Left renal pelvis (tissue), 4 donors: ENCODE data around the gene KPNA1. TPM values are rescaled to one million over a fixed set of nuclear protein-coding genes. Genes with fewer than 3 reads are reported as not detected.
A peak's percentile ranks its signal among the peaks of the same experiment; 100 is the strongest.
"Not testable (repeated sequence)": the region's sequence is repeated elsewhere in the genome, so short reads cannot be mapped to it uniquely, and the experiment has no call there.

Experiments
- DNase-seq, 4 donors: peaks; one replicate each; pipeline ENCODE4 v3.0.0-alpha.2; 2013; ENCODE audit warnings: low read depth in 4 of 4, low spot score in 3 of 4
- polyA plus RNA-seq, 4 donors: library from polyadenylated mRNA; unstranded; fragments of 120-200 nt; gene quantifications; one replicate each; pipeline ENCODE4 v1.2.1, GENCODE V29; 2013; ENCODE audit not compliant: insufficient read length in 4 of 4

KPNA1 gene
- polyA plus RNA-seq, 4 donors: 38.6 to 54.6 (median 48.6) TPM

DNA sequence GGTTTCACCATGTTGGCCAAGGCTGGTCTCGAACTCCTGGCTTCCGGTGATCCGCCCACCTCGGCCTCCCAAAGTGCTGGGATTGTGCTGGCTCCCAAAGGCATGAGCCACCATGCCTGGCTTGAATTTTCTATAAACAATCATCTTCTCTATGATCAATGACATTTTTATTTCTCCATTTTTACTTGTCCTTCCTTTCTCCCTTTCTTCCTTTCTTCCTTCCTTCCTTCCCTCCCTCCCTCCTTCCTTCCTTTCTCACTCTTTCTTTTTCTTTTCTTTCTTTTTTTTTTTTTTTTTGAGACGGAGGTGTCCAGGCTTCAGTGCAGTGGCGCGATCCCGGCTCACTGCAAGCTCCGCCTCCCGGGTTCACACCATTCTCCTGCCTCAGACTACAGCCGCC is 8.6 kb upstream of the KPNA1 start:
- no peak for DNase-seq

DNA sequence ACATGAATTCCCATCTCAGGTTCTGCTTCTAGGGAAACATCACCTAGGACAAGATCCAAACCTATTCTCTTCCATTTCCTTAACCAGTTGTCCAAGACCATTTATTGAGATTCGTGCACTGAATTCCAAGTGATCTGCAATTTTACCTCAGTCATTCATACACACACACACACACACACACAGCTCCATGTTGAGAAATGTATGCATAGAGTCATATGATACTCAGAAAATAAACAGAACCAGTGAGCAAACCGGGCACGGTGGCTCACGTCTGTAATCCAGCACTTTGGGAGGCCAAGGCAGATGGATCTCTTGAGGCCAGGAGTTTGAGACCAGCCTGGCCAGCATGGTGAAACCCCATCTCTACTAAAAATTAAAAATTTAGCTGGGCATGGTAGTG is 6.1 kb upstream of the KPNA1 start:
- DNase-seq: no peak

DNA sequence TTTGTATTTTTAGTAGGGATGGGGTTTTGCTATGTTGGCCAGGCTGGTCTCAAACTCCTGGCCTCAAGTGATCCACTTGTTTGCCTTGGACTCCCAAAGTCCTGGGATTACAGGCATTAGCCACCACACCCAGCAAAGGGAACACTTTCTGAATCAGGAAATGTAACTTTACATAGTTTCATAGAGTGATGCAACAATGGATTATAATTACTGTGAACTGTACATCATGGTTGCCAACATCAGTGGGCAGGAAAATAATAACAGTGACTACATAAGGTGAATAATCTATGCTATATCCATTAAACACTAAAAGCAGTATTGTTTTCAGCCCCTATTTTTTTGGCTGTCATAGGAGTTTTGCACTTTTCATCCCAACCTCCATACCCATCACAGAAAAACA is 5.0 kb upstream of the KPNA1 start:
- no peak for DNase-seq

DNA sequence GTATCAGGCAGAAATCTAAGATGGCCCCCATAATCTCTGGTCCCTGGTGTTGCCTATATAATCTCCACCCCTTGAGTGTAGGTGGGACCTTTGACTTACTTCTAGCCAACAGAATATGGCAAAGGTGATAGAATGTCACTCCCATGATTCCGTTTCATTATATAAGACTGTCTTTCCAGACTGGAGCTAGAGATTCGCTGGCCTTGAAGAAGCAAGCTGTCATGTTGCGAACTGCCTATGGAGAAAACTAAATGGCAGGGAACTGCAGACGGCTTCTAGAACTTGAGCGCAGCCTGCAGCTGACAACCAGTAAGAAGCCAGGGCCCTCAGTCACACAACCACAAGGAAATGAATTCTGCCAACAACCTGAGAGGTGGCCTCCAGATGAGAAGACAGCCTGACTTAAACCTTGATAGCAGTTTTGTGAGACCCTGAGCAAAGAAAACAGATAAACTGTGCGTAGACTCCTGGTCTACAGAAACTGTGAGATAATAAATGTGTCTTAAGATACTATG is 2.2 kb upstream of the KPNA1 start:
- DNase-seq: no peak

DNA sequence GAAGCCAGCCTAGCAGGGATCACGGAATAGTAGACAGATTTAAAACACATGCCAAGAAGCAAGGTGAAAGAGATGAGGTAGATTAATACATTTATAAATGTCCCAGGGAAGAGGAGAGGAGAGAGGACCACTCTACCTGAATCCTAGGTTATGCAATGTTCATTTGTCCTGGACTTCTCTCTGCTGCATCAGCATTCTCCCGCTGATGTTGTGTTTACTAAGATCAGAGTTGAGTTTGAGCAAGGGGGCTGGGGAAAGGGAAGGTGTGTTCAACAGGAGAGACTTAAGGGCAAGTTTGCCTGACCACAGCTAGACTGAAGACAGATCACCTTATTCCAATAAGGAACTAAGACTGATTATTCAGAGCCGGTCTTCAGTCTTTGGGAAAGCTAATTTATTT is 1.1 kb upstream of the KPNA1 start:
- no peak for DNase-seq

DNA sequence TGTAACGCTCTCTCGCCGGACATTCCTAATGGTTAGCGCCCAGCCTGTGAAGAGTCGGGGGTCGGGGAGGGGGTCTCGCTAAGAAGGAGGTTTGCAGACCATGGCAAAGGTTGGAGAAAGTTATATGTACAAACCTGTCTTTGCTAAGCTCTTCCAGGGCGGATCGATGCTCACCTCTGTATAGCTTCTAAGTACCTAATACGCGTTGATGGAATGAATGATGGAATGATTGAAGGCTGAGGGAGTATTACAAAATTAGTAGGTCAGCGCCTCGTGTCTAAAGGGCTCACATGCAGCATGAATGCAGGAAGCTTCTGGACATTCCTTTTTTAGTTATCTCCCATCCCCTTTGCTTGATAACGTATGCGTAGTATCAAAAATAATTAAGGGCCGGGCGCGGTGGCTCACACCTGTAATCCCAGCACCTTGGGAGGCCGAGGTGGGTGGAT is 305 bp upstream of the KPNA1 start:
- no peak for DNase-seq

DNA sequence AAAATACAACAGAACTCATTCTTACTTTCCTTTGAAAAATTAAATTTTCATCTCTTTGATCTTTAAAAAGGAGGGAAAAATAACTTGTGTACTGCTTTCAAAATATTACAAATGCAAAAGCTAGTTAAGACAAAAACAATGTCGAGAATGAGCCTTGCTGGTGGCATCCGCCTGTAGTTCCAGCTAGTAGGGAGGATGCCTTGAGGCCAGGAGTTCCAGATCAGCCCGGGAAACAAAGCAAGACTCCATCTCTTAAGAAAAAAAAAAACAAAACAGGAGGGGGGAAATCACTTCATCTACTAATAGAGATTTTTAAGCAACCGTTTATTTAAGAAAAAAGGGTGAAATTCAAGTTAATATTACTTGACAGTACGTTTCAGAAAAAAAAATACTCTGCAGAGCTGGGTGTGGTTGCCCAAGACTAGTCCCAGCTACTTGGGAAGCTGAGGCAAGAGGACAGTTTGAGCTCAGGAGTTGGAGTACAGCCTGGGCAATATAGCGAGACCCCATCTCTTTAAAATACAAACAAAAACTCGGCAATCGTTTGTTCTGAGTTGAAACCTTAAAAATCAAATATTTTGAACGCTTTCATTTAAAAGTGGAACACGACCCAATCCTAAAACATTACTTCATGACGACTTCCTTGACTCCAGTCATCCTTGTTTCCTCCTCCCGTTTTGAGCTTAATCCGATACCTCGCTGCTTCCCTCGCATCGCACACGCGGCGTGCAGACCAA is 1.2 kb downstream of the KPNA1 start:
- DNase-seq: peak in 2 of 4 donors; percentile 1 to 42

DNA sequence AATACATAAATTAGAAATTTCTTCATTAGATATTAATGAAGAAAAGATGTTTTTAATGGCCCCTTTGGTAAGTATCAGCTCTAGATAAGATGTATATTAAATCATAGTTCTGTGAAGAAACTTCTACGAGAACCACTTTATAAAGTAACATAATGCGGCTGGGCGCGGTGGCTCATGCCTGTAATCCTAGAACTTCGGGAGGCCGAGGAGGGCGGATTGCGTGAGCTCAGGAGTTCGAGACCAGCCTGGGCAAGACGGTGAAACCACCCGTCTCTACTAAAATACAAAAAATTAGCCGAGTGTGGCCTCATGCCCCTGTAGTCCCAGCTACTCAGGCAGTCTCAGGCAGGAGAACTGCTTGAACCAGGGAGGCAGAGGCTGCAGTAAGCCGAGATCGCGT is 2.5 kb downstream of the KPNA1 start:
- DNase-seq: no peak

DNA sequence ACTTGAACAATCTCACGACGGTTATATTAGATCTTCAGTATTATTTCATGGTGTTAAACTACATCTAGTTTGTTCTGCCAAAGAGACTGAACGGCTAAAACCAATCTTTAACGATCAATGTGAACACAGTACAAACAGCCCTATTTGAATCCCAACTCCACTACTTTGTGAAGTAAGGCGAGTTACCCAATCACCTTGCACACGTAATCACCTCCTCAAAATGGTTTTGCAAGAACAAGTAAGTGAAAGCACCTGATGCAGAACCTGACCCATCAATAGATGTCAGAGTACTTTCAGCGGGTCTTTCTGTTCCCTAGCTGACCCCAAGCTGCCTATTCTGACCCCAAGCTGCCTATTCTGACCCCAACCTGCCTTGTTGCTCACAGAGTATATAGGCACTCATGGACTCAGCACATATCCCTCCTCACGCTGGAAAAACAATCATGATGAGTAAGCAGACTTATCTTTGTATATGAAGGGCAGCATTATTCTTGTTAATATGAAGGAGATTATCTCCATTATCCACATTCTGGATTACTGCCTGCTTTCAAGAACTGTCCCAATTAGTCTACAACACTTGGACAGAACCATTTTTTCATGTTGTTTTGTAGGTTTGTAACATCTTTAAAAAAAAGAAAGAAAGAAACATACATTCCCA is 3.7 kb downstream of the KPNA1 start:
- no peak for DNase-seq

DNA sequence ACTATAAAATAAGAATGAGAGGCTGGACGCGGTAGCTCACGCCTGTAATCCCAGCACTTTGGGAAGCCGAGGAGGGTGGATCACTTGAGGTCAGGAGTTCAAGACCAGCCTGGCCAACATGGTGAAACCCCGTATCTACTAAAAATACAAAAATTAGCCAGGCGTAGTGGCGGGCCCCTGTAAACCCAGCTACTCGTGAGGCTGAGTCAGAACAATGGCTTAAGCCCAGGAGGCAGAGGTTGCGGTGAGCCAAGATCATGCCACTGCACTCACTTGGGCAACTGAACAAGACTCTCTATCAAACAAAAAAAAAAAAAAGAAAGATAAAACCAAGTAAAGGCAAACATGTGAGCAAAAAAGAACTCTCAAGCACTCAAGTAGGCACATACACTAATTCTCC is 5.8 kb downstream of the KPNA1 start:
- DNase-seq: not testable (repeated sequence)

DNA sequence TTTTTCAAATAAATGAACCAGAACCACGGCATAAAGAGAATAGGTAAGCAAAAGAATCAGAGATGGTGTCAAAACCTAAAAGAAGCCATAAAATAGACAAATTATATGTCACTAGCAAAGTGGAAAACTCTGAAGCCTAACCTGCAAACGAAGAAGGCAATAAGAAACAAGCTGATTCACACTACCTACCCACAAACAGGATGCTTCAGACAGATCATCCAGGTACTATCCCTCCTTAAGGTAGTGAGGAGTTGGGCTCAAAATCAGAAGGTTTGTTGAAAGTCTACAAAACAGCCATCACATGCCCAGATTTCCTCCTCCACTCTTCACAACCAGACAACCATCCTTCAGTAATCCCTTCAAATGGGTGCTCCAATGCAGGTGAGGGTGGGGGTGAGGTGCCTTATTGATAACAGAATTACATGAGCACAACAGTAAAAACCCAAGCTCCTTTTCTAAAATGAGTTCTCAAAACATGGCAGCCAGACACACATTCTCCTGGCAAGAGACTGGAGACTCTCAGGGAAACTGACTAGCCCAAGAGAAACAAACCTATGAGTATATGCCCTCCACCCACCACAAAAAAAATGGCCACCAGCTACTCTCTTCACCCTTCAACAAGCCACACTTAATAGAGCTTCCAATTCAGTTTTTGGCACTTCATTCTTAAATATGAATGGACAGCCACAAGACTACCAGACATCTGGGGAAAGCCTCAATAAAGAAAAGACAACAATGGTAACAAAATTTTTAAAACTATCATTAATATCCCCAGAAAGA is 6.4 kb downstream of the KPNA1 start:
- DNase-seq: no peak

DNA sequence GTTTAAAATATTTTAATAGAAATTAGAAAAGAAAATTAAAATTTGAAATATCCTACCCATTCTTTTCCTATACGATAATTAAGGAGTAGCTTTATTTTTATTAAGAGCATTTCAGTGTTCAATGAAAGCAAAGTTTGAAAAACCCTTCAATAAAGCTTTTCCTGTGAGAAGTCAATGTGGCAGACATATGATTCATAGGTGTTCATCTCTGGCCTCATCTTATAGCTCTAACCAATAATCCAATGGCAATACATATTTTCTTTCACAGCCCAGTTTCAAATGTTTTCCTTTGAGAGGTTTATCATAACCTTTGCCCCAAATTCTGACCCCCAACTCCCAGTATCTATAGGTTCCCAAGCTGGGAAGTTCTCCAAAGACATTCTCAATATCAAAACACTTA is 8.3 kb downstream of the KPNA1 start:
- no peak for DNase-seq

DNA sequence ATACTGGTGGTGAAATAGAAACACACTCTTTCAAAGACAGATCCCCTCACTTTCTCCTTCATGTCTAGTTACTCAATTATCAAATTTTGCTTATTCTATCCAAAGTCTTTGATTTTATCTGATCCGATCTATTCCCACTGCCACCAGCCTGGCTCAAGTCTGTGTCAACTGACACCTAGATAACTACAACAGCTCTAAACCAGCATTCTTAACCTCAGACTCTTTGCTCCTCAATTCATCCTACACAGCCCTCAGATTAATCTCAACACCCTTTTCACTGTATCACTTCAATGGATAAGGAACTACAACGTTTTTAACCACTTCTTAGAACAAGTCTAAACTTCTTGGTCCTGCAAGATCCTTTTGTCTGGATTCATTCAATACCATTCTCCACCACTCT is 9.1 kb downstream of the KPNA1 start:
- no peak for DNase-seq

DNA sequence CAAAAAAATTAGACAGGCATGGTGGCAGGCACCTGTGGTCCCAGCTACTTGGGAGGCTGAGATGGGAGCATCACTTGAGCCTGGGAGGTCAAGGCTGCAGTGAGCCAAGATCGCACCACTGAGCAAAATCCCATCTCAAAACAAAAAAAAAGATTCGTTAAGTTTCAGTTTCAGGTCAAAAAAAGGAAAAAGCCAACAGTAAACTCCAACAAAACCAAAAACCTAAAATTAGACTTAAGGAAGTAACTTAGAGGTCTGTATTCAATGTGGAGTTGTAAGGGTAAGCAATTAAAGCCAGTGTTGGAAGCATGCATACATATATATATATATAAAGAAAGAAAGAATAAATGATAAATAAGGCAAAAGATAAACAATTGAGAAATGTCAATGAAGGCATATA is 11.8 kb downstream of the KPNA1 start:
- DNase-seq: no peak

DNA sequence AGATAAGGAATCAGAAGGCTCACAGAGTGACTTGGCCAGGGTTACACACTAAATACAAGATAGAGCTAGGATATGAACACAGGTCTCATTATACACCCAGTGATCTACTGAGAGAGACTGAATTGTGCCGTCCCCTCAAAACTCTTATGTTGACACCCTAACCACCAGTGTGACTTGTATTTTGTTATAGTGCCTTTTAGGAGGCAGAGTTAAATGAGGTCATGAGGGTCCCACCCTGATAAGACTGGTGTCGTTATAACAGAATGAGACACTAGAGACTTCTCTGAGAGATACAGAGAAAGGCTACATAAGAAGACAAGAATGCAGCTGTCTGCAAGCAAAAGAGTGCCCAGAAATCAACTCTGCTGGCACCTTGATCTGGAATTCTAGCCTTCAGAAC is 12.6 kb downstream of the KPNA1 start:
- no peak for DNase-seq

DNA sequence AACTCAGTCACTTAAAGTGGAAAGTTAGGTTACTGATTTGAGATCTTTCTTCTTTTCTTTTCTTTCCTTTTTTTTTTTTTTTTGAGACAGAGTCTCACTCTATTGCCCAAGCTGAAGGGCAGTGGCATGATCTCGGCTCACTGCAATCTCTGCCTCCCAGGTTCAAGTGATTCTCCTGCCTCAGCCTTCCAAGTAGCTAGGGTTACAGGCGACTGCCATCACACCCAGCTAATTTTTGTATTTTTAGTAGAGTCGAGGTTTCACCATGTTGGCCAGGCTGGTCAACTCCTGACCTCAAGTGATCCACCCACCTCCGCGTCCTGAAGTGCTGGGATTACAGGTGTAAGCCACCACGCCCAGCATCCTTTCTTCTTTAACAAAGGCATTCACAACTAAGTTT is 13.8 kb downstream of the KPNA1 start:
- not testable (repeated sequence) for DNase-seq

DNA sequence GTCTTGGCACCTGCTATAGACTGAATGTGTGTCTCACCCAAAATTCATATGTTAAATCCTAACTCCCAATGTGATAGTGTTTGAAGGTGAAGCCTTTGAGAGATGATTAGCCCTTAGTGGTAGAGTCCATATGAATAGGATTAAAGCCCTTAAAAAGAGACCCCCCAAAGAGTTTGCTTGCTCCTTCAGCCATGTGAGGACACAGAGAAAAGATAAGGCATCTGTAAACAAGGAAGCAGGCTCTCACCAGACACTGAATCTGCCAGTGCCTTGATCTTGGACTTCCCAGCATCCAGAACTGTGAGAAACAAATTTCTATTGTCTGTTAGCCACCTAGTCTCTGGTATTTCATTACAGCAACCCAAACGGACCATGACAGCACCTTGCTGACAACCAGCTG is 16.6 kb downstream of the KPNA1 start:
- no peak for DNase-seq

DNA sequence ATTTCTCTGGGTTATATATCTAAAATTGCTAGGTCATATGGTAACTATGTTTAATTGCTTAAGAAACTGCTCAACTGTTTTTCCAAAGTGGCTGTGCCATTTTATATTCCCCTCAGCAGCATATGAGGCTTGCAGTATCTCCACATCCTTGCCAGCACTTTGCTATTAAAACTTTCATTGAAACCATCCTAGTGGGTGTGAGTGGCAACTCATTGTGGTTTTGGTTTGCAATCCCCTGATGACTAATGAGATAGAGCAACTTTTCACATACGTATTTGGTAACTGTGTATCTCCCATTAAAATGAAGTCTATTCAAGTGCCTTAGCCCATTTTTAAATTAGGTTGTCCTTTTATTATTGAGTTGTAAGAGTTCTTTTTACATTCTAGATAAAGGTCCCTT is 17.3 kb downstream of the KPNA1 start:
- DNase-seq: no peak

DNA sequence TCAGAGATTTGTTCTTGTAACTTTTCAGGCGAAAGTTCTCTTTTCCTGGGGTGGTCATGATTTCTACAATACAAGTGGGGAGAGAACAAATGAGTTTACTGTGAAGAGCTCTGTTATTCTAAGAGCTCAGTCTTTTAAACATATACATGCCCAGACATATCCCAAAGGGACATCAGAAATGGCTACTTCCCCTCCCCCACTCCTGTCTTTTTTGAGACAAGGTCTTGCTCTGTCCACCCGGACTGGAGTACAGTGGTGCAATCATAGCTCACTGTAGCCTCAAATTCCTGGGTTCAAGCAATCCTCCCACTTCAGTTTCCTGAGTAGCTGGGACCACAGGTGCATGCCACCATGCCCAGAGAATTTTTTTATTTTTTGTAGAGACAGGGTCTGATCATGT is 18.2 kb downstream of the KPNA1 start:
- DNase-seq: no peak

DNA sequence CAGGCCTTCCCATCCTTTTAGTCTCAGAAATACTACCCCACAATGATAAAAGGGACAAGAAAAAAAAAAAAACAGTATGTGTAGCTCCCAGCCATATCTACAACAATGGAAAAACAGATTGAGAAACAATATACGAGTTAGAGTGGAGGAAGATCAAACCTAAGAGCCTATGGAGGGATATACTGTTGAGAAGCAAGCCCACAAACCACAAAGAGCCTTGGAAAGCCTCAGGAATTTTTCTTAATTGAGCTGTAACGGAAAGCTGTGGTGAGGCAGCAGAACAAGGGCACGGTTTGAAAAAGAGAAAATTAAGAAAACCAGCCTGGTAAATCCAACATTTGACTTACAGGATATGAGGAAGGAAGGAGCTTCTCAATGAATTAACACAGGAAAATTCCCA is 21.4 kb downstream of the KPNA1 start:
- no peak for DNase-seq

DNA sequence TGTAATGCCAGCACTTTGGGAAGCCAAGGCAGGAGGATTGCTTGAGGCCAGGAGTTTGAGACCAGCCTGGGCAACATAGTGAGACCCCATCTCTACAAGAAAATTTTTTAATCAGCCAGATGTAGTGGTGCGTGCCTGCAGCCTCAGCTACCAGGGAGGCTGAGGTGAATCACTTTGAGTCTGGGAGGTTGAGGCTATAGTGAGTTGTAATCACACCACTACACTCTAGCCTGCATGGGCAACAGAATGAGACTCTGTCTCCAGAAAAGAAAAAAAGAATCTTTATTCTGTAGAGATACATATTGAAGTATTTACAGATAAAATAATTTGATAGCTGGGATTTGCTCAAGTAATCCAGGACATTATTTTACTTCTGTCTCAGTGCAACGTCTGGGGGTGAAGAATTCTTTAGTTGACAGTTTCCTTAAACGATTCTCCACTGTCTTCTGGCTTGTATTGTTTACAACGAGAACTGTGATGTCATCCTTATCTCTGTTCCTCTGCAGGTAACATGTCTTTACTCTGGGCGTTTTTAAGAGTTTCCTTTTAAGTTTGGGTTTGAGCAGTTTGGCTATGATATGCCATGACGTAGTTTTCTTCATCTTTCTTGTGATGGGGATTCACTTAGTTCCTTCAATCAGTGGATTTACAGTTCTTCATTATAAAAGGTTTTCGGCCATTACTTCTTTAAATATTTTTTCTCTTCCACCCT is 26.3 kb downstream of the KPNA1 start:
- no peak for DNase-seq
